ENCODE measurements around the gene C16orf74. TPM values are rescaled to one million over a fixed set of nuclear protein-coding genes. Genes with fewer than 3 reads are reported as not detected.

The C16orf74 gene
- total and polyA plus RNA-seq, 2 of the 8 experiments (the other 6 are each of a cell fraction or from before 2014, with no cell fraction given), result 7.3 to 9.3 TPM

DNA sequence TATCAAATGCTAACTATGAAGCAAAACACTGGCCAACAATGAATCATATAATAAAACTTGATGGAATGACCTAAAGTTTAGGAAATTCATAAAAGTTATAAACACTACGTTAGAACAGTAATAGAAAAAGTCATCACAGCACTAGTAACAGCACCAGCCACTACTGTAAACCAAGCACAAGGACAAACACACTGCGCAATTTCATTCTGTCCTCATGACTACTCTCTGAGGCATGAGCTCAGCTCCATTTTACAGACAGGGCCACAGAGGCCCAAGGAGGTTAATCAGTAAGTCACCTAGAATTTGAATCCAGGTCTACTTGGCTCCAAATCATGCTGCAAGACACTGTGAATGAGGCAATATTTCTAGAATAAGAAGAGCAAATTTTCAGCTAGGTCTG, 35.0 kb upstream of the C16orf74 start (continued):
- no peak for TF ChIP-seq SIN3A (conservative IDR thresholded peaks at IDR 0.05 in 1 of 2, IDR thresholded peaks at IDR 0.05 in 1 of 2; ENCODE audit: low read depth in 1 of 2, low read length in 2 of 2)
- TF ChIP-seq POU5F1 (IDR thresholded peaks at IDR 0.05; ENCODE audit: low read depth, low read length), result no peak
- TF ChIP-seq RAD21 (IDR thresholded peaks at IDR 0.05 in 1 of 2, conservative IDR thresholded peaks at IDR 0.05 in 1 of 2; ENCODE audit: low read depth in 2 of 2, low read length in 2 of 2), result no peak
